H54 (cell line): ENCODE measurements around the gene SEC14L5.
A peak's percentile ranks its signal among the peaks of the same experiment; 100 is the strongest.

Experiments used
- DNase-seq: peaks from one replicate; pipeline ENCODE4 v3.0.0; 2011; ENCODE audit warnings: low spot score, mixed read lengths; ENCODE audit not compliant: insufficient read length
- FAIRE-seq: peaks from 3 replicates; lab custom pipeline; 2011; peaks lifted over from hg19 to GRCh38; lab: Jason Lieb, UNC
- POLR2A ChIP-seq: IDR thresholded peaks from 2 replicates; pipeline ENCODE4 v1.6.1; 2011; ENCODE audit warnings: low read depth, mild to moderate bottlenecking, low read length

The SEC14L5 gene

GRCh38 chr16:5026664-5027063, 68.5 kb downstream of the SEC14L5 start:
- no peak for TF ChIP-seq POLR2A
- DNase-seq, result no peak
- FAIRE-seq, result no peak

- no peak for FAIRE-seq
- no peak for TF ChIP-seq POLR2A
- DNase-seq, result no peak
Measured at GRCh38 chr16:5027086-5027485, 69.0 kb downstream of the SEC14L5 start.

- DNase-seq (no peak), FAIRE-seq (no peak)
- no peak for TF ChIP-seq POLR2A
Measured at GRCh38 chr16:5027575-5028235, 69.6 kb downstream of the SEC14L5 start.

GRCh38 chr16:5028950-5029475, 70.9 kb downstream of the SEC14L5 start:
- DNase-seq (no peak), FAIRE-seq (no peak)
- no peak for TF ChIP-seq POLR2A

GRCh38 chr16:5030251-5030870, 72.2 kb downstream of the SEC14L5 start:
- FAIRE-seq (no peak), DNase-seq (no peak)
- TF ChIP-seq POLR2A, result no peak

- DNase-seq (no peak), FAIRE-seq (no peak)
- no peak for TF ChIP-seq POLR2A
Measured at GRCh38 chr16:5031601-5032000, 73.5 kb downstream of the SEC14L5 start.

- FAIRE-seq (no peak), DNase-seq (no peak)
- TF ChIP-seq POLR2A, result no peak
Measured at GRCh38 chr16:5032748-5033167, 74.6 kb downstream of the SEC14L5 start.

GRCh38 chr16:5033256-5034166, 75.4 kb downstream of the SEC14L5 start, which contains the start of gene NAGPA:
Gene NAGPA, minus strand, starts transcription at chr16:5033935. Its CDS starts 21 bp downstream, at chr16:5033914.
- DNase-seq, result peak; percentile 81
- no peak for FAIRE-seq
- TF ChIP-seq POLR2A, result no peak

GRCh38 chr16:5034167-5034523, 76.0 kb downstream of the SEC14L5 start:
- TF ChIP-seq POLR2A, result no peak
- no peak for FAIRE-seq
- DNase-seq, result no peak

GRCh38 chr16:5035909-5036227, 77.7 kb downstream of the SEC14L5 start:
- FAIRE-seq (no peak), DNase-seq (no peak)
- TF ChIP-seq POLR2A, result no peak

GRCh38 chr16:5036228-5037156, 78.4 kb downstream of the SEC14L5 start:
- TF ChIP-seq POLR2A, result no peak
- DNase-seq (no peak), FAIRE-seq (no peak)

- TF ChIP-seq POLR2A, result no peak
- FAIRE-seq, result no peak
- DNase-seq, result no peak
Measured at GRCh38 chr16:5040451-5040850, 82.3 kb downstream of the SEC14L5 start.

GRCh38 chr16:5041600-5042133, 83.5 kb downstream of the SEC14L5 start:
- FAIRE-seq (peak; percentile 90), DNase-seq (peak; percentile 78)
- TF ChIP-seq POLR2A, result no peak
